Hepatocyte (in vitro differentiated cells): ENCODE results near the gene JMJD7.

ENCODE experiments used
- EZH2 ChIP-seq: fragments of 200-600 bp; sonication (generic); IDR thresholded peaks from 2 replicates; pipeline ENCODE4 v1.6.1; 2016; ENCODE audit warnings: antibody characterized with exemption, mild to moderate bottlenecking, borderline replicate concordance
- EZH2phosphoT487 ChIP-seq: fragments of 200-600 bp; sonication (generic); IDR thresholded peaks from one replicate; pipeline ENCODE4 v1.6.1; 2018; ENCODE audit warnings: antibody characterized with exemption, mild to moderate bottlenecking, low read depth, moderate library complexity; ENCODE audit not compliant: unreplicated experiment, severe bottlenecking
- TF ChIP-seq, protein P1 (sequence below): fragments of 200-600 bp; sonication (generic); IDR thresholded peaks from 2 replicates; pipeline ENCODE4 v1.5.1; 2016; ENCODE audit warnings: antibody characterized with exemption, mild to moderate bottlenecking; ENCODE audit not compliant: poor library complexity

DNA sequence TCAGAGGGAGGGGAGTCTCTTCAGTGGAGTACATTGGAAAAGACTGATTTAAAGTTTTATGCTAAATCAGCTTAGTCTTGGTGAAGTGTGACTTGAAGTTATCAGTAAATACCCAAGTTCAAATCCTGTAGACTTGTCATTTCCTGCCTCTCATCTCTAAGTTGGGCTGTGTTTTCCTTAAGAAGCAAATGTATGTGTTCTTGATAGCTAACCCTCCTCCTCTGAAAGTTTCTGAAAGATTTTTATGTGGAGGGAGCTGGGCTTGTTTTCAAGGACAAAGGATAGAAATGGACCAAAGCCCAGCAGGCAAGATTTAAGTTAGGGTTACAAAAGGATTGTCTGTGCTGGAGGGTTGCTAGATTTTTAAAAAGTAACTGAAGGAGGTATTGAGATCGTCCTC is 49.4 kb upstream of the JMJD7 start:
- TF ChIP-seq, protein P1, sequence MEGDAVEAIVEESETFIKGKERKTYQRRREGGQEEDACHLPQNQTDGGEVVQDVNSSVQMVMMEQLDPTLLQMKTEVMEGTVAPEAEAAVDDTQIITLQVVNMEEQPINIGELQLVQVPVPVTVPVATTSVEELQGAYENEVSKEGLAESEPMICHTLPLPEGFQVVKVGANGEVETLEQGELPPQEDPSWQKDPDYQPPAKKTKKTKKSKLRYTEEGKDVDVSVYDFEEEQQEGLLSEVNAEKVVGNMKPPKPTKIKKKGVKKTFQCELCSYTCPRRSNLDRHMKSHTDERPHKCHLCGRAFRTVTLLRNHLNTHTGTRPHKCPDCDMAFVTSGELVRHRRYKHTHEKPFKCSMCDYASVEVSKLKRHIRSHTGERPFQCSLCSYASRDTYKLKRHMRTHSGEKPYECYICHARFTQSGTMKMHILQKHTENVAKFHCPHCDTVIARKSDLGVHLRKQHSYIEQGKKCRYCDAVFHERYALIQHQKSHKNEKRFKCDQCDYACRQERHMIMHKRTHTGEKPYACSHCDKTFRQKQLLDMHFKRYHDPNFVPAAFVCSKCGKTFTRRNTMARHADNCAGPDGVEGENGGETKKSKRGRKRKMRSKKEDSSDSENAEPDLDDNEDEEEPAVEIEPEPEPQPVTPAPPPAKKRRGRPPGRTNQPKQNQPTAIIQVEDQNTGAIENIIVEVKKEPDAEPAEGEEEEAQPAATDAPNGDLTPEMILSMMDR, result no peak
- no peak for TF ChIP-seq EZH2
- no peak for TF ChIP-seq EZH2phosphoT487
